Activated naive CD4-positive, alpha-beta T cell treated with anti-CD3 and anti-CD28 coated beads, Interleukin-2, amount 50 U/mL, for 24 hours (primary cell): Measurements from ENCODE around the gene GOLGA6L6.
"Not testable (repeated sequence)": the region's sequence is repeated elsewhere in the genome, so short reads cannot be mapped to it uniquely, and the experiment has no call there.

Experiments used
- H3K27ac Mint-ChIP-seq: one replicate; pipeline ENCODE4 v1.8.0; 2021; ENCODE audit warnings: mild to moderate bottlenecking, mixed read lengths
- H3K27me3 Mint-ChIP-seq: one replicate; pipeline ENCODE4 v1.8.0; 2021; ENCODE audit warnings: mixed read lengths
- H3K36me3 Mint-ChIP-seq: one replicate; pipeline ENCODE4 v1.8.0; 2021; ENCODE audit warnings: mixed read lengths
- H3K4me1 Mint-ChIP-seq: one replicate; pipeline ENCODE4 v1.8.0; 2021; ENCODE audit warnings: mixed read lengths
- H3K4me3 Mint-ChIP-seq: one replicate; pipeline ENCODE4 v1.8.0; 2021; ENCODE audit warnings: mild to moderate bottlenecking, mixed read lengths
- H3K9me3 Mint-ChIP-seq: one replicate; pipeline ENCODE4 v1.8.0; 2021; ENCODE audit warnings: mixed read lengths

Gene GOLGA6L6

GRCh38 chr15:20541700-20542099, at the start of gene GOLGA6L6:
Gene GOLGA6L6 (minus strand): TSS chr15:20541800. CDS start chr15:20541709, 91 bp downstream.
- H3K27me3 Mint-ChIP-seq, H3K36me3 Mint-ChIP-seq, H3K4me3 Mint-ChIP-seq, H3K9me3 Mint-ChIP-seq, H3K27ac Mint-ChIP-seq, H3K4me1 Mint-ChIP-seq: not testable (repeated sequence)

DNA sequence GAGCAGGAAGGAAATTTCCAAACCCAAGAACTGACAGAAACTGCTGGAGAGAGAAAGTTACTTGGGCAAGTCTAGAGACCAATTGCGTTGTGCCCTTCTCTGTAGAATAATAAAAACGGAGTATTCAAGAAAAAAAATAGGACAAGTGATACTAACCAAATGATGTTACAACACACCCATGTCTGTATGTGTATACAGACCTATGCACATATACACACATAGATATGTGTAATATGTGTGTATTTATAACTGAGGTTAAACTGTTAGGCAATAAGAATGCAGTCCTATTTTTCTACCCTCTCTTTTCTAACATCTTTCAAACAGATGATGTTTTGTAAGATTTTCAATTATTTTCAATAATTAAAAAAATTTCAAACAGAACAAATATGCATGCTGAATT, 48.5 kb upstream of the GOLGA6L6 start:
- not testable (repeated sequence) for H3K4me1 Mint-ChIP-seq, H3K27me3 Mint-ChIP-seq, H3K36me3 Mint-ChIP-seq, H3K4me3 Mint-ChIP-seq, H3K27ac Mint-ChIP-seq, H3K9me3 Mint-ChIP-seq

DNA sequence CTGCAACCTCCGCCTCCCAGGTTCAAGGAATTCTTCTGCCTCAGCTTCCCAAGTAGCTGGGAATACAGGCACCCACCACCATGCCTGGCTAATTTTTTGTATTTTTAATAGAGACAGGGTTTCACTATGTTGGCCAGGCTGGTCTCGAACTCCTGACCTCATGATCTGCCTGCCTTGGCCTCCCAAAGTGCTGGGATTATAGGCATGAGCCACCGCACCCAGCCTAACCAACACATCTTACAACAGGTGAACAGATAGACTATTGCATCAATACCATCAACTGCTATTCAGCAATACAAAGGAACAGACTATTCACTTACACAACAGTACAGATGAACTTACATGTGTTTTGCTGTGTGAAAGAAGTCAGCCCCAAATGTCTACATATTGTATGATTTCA, 45.2 kb upstream of the GOLGA6L6 start:
- not testable (repeated sequence) for H3K27ac Mint-ChIP-seq, H3K36me3 Mint-ChIP-seq, H3K4me1 Mint-ChIP-seq, H3K27me3 Mint-ChIP-seq, H3K9me3 Mint-ChIP-seq, H3K4me3 Mint-ChIP-seq

DNA sequence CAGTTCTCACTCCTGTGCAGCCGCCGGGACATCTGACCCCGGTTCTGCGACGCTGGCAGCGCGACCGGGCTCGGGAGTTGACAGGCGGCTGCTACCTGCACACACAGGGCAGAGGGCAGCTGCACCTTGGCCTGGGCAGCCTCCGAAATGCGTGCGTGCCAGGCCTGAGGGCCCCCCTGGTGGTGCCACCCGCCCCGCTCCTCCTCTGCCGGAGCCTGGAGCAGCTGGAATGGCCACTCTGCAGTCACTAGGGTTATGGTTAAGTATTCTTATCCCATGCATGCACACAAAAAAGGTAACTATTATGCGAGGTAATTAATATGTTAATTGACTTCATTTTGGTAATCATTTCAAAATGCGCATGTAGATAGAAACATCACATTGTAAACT, 41.1 kb upstream of the GOLGA6L6 start:
- not testable (repeated sequence) for H3K36me3 Mint-ChIP-seq, H3K27me3 Mint-ChIP-seq, H3K4me1 Mint-ChIP-seq, H3K27ac Mint-ChIP-seq, H3K9me3 Mint-ChIP-seq, H3K4me3 Mint-ChIP-seq

- H3K27ac Mint-ChIP-seq, H3K27me3 Mint-ChIP-seq, H3K4me1 Mint-ChIP-seq, H3K9me3 Mint-ChIP-seq, H3K36me3 Mint-ChIP-seq, H3K4me3 Mint-ChIP-seq: not testable (repeated sequence)
Measured at GRCh38 chr15:20582109-20582725, 40.6 kb upstream of the GOLGA6L6 start.

- not testable (repeated sequence) for H3K4me1 Mint-ChIP-seq, H3K4me3 Mint-ChIP-seq, H3K27ac Mint-ChIP-seq, H3K9me3 Mint-ChIP-seq, H3K36me3 Mint-ChIP-seq, H3K27me3 Mint-ChIP-seq
Measured at GRCh38 chr15:20581261-20582108, 39.9 kb upstream of the GOLGA6L6 start.

DNA sequence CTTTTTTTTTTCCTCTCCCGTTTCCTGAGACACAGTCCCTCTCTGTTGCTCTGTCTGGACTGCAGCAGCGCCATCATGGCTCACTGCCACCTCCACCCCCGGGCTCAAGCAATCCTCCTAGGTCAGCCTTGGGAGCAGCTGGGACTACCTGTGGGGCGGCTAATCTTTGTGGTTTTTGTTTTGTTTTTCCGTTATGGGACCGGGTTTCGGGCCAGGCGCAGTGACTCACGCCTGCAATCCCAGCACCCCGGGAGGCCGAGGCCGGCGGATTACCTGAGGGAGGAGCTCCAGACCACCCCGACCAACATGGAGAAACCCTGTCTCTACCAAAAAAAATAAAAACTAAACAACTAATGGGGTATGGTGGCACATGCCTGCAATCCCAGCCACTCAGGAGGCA, 38.1 kb upstream of the GOLGA6L6 start:
- H3K4me3 Mint-ChIP-seq, H3K4me1 Mint-ChIP-seq, H3K9me3 Mint-ChIP-seq, H3K36me3 Mint-ChIP-seq, H3K27ac Mint-ChIP-seq, H3K27me3 Mint-ChIP-seq: not testable (repeated sequence)

DNA sequence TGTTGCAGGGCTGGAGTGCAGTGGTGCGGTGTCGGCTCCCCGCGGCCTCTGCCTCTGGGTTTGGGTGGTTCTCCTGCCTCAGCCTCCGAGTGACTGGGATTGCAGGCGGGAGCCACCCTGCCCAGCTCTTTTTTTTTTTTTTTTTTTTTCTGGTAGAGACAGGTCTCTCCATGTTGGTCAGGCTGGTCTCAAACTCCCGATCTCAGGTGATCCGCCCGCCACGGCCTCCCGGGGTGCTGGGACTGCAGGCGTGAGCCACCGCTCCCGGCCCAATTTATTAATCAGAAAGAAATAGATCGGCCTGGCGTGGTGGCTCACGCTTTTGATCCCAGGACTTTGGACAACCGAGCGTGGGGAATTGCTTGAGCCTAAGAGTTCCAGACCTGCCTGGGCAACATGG, 9.7 kb upstream of the GOLGA6L6 start:
- H3K36me3 Mint-ChIP-seq, H3K4me1 Mint-ChIP-seq, H3K27me3 Mint-ChIP-seq, H3K27ac Mint-ChIP-seq, H3K4me3 Mint-ChIP-seq, H3K9me3 Mint-ChIP-seq: not testable (repeated sequence)

DNA sequence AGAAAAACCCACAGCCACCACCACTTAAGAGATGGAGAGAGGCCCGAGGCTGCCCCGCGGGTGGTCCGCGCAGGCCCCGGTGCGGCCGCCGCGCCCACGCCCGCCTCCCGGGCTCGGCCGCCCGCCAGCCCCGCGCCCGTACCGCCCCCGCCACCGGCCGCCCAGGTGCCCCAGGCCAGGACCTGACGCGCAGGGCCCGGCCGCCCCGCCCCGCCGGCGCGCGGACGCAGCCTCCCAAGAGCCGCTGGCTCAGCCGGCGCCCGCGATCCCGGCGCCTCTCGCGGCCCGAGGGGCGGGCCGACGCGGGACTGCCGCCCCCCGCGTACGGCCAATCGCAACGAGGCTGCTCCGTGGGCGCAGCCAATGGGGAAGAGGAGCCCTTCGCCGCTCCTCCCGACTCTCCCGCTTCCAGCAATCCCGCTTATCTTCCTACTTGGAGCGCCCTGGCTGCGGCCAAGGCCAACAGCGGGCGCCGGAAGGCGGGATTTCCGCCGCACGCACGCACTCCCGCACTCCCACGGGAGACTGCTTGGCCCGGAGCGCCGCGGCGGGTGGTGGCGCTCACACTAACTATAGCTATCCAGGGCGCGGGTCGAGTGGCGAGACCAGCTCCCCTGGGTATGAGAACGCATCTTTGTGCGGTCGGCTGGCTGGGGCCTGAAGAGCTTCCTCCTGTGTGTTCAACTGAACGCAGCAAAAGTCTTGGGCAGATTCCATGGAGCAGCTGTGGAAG, 35.5 kb downstream of the GOLGA6L6 start:
- not testable (repeated sequence) for H3K9me3 Mint-ChIP-seq, H3K4me3 Mint-ChIP-seq

GRCh38 chr15:20502839-20503238, 38.8 kb downstream of the GOLGA6L6 start:
- H3K9me3 Mint-ChIP-seq, H3K27ac Mint-ChIP-seq, H3K4me1 Mint-ChIP-seq, H3K27me3 Mint-ChIP-seq, H3K36me3 Mint-ChIP-seq, H3K4me3 Mint-ChIP-seq: not testable (repeated sequence)

More for the DNA sequence above, 35.5 kb downstream of the GOLGA6L6 start:
- not testable (repeated sequence) for H3K27me3 Mint-ChIP-seq, H3K27ac Mint-ChIP-seq, H3K4me1 Mint-ChIP-seq, H3K36me3 Mint-ChIP-seq

DNA sequence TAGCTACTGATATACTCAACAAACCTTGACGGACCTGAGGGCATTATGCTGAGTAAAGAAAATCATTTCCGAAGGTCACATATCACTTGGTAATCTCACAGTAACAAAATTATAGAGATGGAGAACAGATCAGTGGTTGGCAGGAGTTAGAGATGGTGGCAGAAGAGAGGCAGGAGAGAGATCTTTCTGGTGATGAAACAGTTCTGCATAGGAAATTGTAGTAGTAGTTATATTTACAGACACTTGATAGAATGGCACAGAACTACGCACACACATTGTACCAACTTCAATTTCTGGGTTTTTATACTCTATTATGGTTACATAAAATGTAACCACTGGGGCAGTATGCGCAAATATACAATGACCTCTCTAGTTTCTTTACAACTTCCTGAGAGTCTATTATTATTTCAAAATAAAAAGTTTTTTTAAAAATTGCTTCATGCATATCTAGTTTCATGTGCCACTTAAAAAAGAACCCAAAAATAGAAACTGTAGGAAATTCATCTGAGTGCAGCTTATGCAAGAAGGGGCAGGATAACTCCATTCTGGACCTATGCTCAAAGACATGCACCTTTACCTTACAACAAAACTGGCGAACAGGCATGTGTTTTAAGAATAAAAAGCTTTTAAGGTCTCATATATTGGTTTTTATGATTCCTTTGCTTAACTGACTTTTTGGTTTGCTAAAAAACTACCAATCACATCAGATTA, 39.9 kb downstream of the GOLGA6L6 start:
- not testable (repeated sequence) for H3K27ac Mint-ChIP-seq, H3K9me3 Mint-ChIP-seq, H3K27me3 Mint-ChIP-seq, H3K4me1 Mint-ChIP-seq, H3K4me3 Mint-ChIP-seq, H3K36me3 Mint-ChIP-seq

- not testable (repeated sequence) for H3K36me3 Mint-ChIP-seq, H3K27ac Mint-ChIP-seq, H3K27me3 Mint-ChIP-seq, H3K9me3 Mint-ChIP-seq, H3K4me1 Mint-ChIP-seq, H3K4me3 Mint-ChIP-seq
Measured at GRCh38 chr15:20497781-20498180, 43.8 kb downstream of the GOLGA6L6 start.

GRCh38 chr15:20493035-20493434, 48.6 kb downstream of the GOLGA6L6 start:
- H3K27ac Mint-ChIP-seq, H3K4me1 Mint-ChIP-seq, H3K27me3 Mint-ChIP-seq, H3K9me3 Mint-ChIP-seq, H3K36me3 Mint-ChIP-seq, H3K4me3 Mint-ChIP-seq: not testable (repeated sequence)

DNA sequence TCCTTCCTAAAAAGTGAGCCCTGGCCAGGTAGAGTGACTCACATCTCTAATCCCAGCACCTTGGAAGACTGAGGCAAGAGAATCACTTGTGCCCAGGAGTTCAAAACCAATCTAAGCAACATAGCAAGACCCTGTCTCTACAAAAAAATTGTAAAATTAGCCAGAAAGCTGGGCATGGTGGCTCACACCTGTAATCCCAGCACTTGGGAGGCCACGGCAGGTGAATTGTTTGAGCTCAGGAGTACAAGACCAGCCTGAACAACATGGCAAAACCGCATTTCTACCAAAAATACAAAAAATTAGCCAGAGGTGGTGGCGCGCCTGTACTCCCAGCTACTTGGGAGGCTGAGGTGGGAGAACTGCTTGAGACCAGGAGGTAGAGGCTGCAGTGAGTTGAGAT, 49.0 kb downstream of the GOLGA6L6 start:
- H3K27ac Mint-ChIP-seq, H3K27me3 Mint-ChIP-seq, H3K4me3 Mint-ChIP-seq, H3K36me3 Mint-ChIP-seq, H3K9me3 Mint-ChIP-seq, H3K4me1 Mint-ChIP-seq: not testable (repeated sequence)

- not testable (repeated sequence) for H3K4me3 Mint-ChIP-seq, H3K27ac Mint-ChIP-seq, H3K36me3 Mint-ChIP-seq, H3K9me3 Mint-ChIP-seq, H3K4me1 Mint-ChIP-seq, H3K27me3 Mint-ChIP-seq
Measured at GRCh38 chr15:20489320-20489719, 52.3 kb downstream of the GOLGA6L6 start.
